HG03066 (cell line): ENCODE measurements around the gene OASL.
"Not testable (repeated sequence)": the region's sequence is repeated elsewhere in the genome, so short reads cannot be mapped to it uniquely, and the experiment has no call there.

Source experiments
- ATAC-seq: cut with Tn5 transposase; IDR thresholded peaks from one replicate; pipeline ENCODE4 v1.9.1; 2021; ENCODE audit warnings: low read depth; ENCODE audit not compliant: unreplicated experiment

OASL gene

GRCh38 chr12:121059031-121059898, 20.2 kb upstream of the OASL start:
- ATAC-seq, result peak; percentile 23

- no peak for ATAC-seq
Observed at GRCh38 chr12:121057794-121058193, 18.7 kb upstream of the OASL start.

- ATAC-seq, result no peak
Observed at GRCh38 chr12:121053706-121054105, 14.7 kb upstream of the OASL start.

- ATAC-seq, result no peak
Observed at GRCh38 chr12:121050725-121051124, 11.7 kb upstream of the OASL start.

- no peak for ATAC-seq
Observed at GRCh38 chr12:121048442-121048841, 9.4 kb upstream of the OASL start.

GRCh38 chr12:121047400-121047799, 8.4 kb upstream of the OASL start:
- not testable (repeated sequence) for ATAC-seq

GRCh38 chr12:121043067-121043466, 4.0 kb upstream of the OASL start:
- ATAC-seq, result no peak

GRCh38 chr12:121036810-121037326, 2.2 kb downstream of the OASL start:
- no peak for ATAC-seq

GRCh38 chr12:121034616-121035305, 4.3 kb downstream of the OASL start:
- no peak for ATAC-seq

GRCh38 chr12:121033625-121034349, 5.3 kb downstream of the OASL start:
- ATAC-seq, result no peak

GRCh38 chr12:121030576-121031212, 8.4 kb downstream of the OASL start:
- ATAC-seq, result no peak

GRCh38 chr12:121026274-121027045, 12.6 kb downstream of the OASL start:
- no peak for ATAC-seq

- no peak for ATAC-seq
Observed at GRCh38 chr12:121025442-121026226, 13.4 kb downstream of the OASL start.

GRCh38 chr12:121023799-121024198, 15.2 kb downstream of the OASL start:
- ATAC-seq, result no peak

- ATAC-seq, result no peak
Observed at GRCh38 chr12:121022713-121023112, 16.3 kb downstream of the OASL start.

- no peak for ATAC-seq
Observed at GRCh38 chr12:121021754-121022153, 17.3 kb downstream of the OASL start.

- ATAC-seq, result no peak
Observed at GRCh38 chr12:121018860-121019617, 20.0 kb downstream of the OASL start.

GRCh38 chr12:121017966-121018491, 21.0 kb downstream of the OASL start:
- ATAC-seq, result no peak
